Thoracic aorta (tissue), 2 donors: ENCODE data around the gene LEPR. TPM values are rescaled to one million over a fixed set of nuclear protein-coding genes. Genes with fewer than 3 reads are reported as not detected.

Experiments used
- ATAC-seq: fragments of 150-250 bp; one replicate; pipeline ENCODE4 v1.8.0; 2017; ENCODE audit warnings: low read depth; ENCODE audit not compliant: insufficient number of reproducible peaks, low FRiP score
- DNase-seq: peaks from one replicate; pipeline ENCODE4 v3.0.0-alpha.2; 2020; ENCODE audit warnings: low spot score
- H3K27ac ChIP-seq, 2 donors: fragments of 200-600 bp; sonication (generic); 1 replicate in 1 of 2; 2 replicates in 1 of 2; pipeline ENCODE4 v1.5.1; 2016; ENCODE audit warnings: mild to moderate bottlenecking in 2 of 2, moderate library complexity in 2 of 2
- H3K27me3 ChIP-seq: fragments of 200-600 bp; sonication (generic); replicated peaks from 2 replicates; pipeline ENCODE4 v1.6.0; 2016; ENCODE audit warnings: mild to moderate bottlenecking; ENCODE audit not compliant: insufficient read depth
- H3K36me3 ChIP-seq: fragments of 200-600 bp; sonication (generic); one replicate; pipeline ENCODE4 v1.5.1; 2016
- H3K4me1 ChIP-seq, 2 donors: fragments of 200-600 bp; sonication (generic); 1 replicate in 1 of 2; 2 replicates in 1 of 2; pipeline versions ENCODE4 v1.5.1 to v1.6.0; 2016; ENCODE audit warnings: low read depth in 2 of 2, mild to moderate bottlenecking in 1 of 2; ENCODE audit not compliant: control insufficient read depth in 1 of 2
- H3K4me3 ChIP-seq: fragments of 200-600 bp; sonication (generic); 2 replicates; pipeline ENCODE4 v1.5.1; 2016; ENCODE audit warnings: mild to moderate bottlenecking
- H3K9me3 ChIP-seq: fragments of 200-600 bp; sonication (generic); 2 replicates; pipeline ENCODE4 v1.5.1; 2016
- total RNA-seq, 2 donors: library from RNA; depleted of rRNA; stranded (reverse); fragments of >200 nt; gene quantifications; one replicate each; pipeline versions ENCODE4 v1.1.0 to v1.2.3, GENCODE V29; 2016
- TF ChIP-seq, protein P1 (sequence below): fragments of 200-600 bp; sonication (generic); IDR thresholded peaks from one replicate; pipeline ENCODE4 v1.5.1; 2019; ENCODE audit warnings: antibody characterized with exemption

Gene LEPR
- total RNA-seq, 2 donors from 2014 or later = 17.6 to 42.3 TPM

DNA sequence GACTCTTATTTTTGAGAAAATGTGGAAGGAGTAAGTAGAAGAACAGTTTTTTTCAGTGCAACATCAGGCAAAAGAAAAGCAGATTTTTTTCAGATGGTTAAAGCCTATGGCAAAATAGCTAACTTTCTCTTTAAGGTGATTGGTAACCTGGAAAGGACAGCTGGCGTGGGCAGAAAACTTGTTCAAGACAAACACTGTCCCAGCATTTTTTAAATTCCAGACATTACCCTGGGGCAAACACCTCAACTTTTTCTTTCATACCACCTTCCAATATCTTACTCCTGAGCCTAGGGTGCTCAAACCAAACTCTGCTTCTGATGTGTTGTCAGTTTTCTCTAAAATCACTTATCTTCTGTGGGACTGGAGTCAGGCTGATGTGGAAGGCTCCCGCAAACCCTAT is 2.7 kb upstream of the LEPR start:
- no peak for DNase-seq
- Histone ChIP-seq H3K27ac (no peak overlapping the region), H3K4me3 (no peak overlapping the region), H3K4me1 (peaks cover 8 to 16% of the 10 kb centered on the region in 2 donors), H3K9me3 (no peaks in the 10 kb centered on the region), H3K27me3 (no peaks in the 10 kb centered on the region), H3K36me3 (no peaks in the 10 kb centered on the region)
- TF ChIP-seq, protein P1, sequence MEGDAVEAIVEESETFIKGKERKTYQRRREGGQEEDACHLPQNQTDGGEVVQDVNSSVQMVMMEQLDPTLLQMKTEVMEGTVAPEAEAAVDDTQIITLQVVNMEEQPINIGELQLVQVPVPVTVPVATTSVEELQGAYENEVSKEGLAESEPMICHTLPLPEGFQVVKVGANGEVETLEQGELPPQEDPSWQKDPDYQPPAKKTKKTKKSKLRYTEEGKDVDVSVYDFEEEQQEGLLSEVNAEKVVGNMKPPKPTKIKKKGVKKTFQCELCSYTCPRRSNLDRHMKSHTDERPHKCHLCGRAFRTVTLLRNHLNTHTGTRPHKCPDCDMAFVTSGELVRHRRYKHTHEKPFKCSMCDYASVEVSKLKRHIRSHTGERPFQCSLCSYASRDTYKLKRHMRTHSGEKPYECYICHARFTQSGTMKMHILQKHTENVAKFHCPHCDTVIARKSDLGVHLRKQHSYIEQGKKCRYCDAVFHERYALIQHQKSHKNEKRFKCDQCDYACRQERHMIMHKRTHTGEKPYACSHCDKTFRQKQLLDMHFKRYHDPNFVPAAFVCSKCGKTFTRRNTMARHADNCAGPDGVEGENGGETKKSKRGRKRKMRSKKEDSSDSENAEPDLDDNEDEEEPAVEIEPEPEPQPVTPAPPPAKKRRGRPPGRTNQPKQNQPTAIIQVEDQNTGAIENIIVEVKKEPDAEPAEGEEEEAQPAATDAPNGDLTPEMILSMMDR = no peak
- no peak for ATAC-seq

DNA sequence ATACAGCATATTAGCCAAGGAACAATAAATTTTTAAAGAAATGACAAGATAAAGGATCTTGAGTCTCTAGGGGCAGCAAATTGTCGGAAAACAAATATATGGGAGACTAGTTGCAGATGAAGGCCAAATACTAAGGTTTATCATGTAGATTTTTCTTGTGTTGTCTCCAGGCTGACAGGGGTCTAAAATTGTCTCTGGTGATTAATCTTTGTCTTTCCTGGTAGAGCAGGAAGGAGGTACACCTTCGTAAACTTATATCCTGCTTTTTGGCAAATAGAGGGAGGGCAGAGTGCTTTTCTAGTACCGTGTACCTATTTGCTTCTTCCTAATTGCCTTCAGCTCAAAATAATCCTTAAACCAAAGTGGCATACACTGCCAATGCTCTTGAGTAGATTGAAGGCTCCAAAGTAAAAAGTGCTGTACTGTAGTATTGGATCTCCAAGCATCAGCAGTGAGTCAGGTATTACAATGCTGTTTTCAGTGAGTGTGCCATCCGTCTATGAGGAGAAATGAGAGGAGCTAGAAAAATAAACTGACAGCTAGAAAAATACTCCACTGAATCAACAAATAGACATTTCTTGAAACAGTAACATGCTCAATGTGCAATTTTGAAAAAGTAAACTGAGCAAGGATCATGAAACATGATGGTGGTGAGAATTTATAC is 1.8 kb upstream of the LEPR start:
- Histone ChIP-seq H3K36me3 (no peaks in the 10 kb centered on the region), H3K27me3 (no peaks in the 10 kb centered on the region), H3K4me1 (peaks cover 15 to 25% of the 10 kb centered on the region in 2 donors), H3K4me3 (no peak overlapping the region), H3K9me3 (no peaks in the 10 kb centered on the region), H3K27ac (no peak overlapping the region)
- TF ChIP-seq, protein P1 = no peak
- ATAC-seq = no peak
- DNase-seq = no peak

DNA sequence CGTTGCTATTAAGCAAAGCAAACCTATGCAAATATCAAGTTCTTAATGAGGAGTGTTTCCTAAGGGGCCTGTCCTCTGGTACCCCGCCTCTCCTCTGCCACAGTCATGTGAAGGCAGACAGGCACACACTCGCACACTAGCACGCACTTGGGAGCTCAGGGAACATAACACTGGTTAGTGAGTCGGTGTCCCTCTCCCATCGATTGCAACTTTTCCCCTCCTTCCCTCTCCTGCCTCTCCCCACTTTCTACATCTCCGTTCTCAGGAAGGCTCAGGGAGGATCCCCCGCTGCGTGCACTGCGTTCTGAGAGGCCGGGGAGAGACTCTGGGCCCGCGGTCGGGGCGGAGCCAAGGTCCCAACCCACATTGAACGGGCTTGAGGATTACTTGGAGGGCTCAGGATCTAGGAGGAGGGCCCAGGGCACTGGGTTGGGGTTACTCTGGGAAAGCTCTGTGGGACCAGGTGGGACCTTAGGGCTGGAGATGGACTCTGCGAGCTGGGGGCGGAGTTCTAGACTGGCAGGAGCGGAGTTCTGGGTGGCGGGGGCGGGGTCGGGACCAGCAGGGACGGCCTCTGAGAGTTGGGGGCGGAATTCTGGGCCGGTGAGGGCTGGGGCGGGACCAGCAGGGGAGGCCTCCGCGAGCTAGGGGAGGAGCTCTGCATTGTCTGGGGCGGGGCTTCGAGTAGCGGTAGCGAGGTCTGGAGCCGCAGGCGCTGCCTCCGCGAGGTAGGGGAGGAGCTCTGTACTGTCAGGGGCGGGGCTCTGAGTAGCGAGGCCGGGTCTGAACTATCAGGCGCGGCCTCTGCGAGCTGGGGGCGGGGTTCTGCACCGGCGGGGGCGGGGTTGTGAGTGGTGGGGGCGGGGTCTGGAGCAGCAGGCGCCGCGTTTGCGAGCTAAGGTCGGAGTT is 533 bp upstream of the LEPR start:
- Histone ChIP-seq H3K4me1 (peaks cover 15 to 33% of the 10 kb centered on the region in 2 donors), H3K27ac (peak overlapping the region; percentile 88 to 96), H3K9me3 (no peaks in the 10 kb centered on the region), H3K4me3 (peak overlapping the region; percentile 89), H3K36me3 (no peaks in the 10 kb centered on the region), H3K27me3 (no peaks in the 10 kb centered on the region)
- ATAC-seq (peak; percentile 88), DNase-seq (peak; percentile 96)
- TF ChIP-seq, protein P1 = no peak

DNA sequence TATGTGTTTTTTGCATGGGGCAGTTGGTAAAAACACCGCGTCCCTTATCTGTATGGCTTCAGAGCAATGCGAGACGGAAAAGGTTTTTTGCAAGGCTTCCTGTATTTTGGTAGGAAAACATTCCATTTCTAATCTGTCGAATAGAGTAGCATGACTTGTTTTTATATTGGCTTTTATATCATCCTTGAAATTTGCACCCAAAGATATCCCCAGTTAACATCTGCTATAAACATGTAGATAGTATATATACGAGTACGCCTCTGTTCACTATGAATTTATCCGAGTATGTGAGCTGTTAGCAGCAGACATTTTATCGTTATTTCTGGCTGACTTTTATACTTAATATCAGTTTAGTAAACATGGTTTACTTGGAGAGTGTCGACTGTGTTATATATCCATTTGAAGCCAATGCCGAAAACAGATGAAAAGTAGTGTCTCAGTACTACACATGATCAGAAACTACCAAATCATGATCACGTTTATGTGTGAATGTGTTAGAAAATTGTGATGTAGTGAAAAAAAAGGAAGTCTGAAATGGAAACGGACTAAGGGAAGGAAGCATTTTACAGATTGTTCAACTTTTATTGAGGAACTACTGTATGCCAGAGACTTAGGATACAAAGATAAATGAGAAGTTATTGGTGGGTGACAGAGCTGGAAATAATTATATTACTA is 1.0 kb downstream of the LEPR start:
- DNase-seq (no peak), ATAC-seq (no peak)
- Histone ChIP-seq H3K9me3 (no peaks in the 10 kb centered on the region), H3K27ac (peak overlapping the region; percentile 93 to 96), H3K36me3 (peaks cover 11% of the 10 kb centered on the region), H3K4me3 (peak overlapping the region; percentile 89), H3K27me3 (no peaks in the 10 kb centered on the region), H3K4me1 (peaks cover 15 to 33% of the 10 kb centered on the region in 2 donors)
- TF ChIP-seq, protein P1 = no peak
